ENCODE measurements around the gene ADAP1.

The ADAP1 gene

GRCh38 chr7:990352-990932, 36.0 kb upstream of the ADAP1 start:
- Histone ChIP-seq H3K27me3 (ENCODE audit: control insufficient read depth, insufficient read depth, low read length) (no peaks in the 10 kb centered on the region), H3K4me1 (peaks cover 2% of the 10 kb centered on the region), H3K4me2 (ENCODE audit: low read length) (no peak overlapping the region), H3K36me3 (ENCODE audit: control insufficient read depth, insufficient read depth, low read length) (no peaks in the 10 kb centered on the region), H2AFZ (no peak overlapping the region), H3K79me2 (no peaks in the 10 kb centered on the region), H3K9ac (no peak overlapping the region), H3K4me3 (ENCODE audit: low read depth, low read length) (no peak overlapping the region), H3K9me3 (ENCODE audit: control insufficient read depth, low read length) (no peaks in the 10 kb centered on the region), H3K27ac (no peak overlapping the region)
- TF ChIP-seq CTCF (IDR thresholded peaks at IDR 0.05): no peak

GRCh38 chr7:988963-989529, 34.6 kb upstream of the ADAP1 start:
- Histone ChIP-seq H3K4me3 (ENCODE audit: low read depth, low read length) (no peak overlapping the region), H3K27me3 (ENCODE audit: control insufficient read depth, insufficient read depth, low read length) (no peaks in the 10 kb centered on the region), H3K4me1 (peaks cover 2% of the 10 kb centered on the region), H3K36me3 (ENCODE audit: control insufficient read depth, insufficient read depth, low read length) (no peaks in the 10 kb centered on the region), H3K9me3 (ENCODE audit: control insufficient read depth, low read length) (no peaks in the 10 kb centered on the region), H2AFZ (no peak overlapping the region), H3K27ac (no peak overlapping the region), H3K9ac (no peak overlapping the region), H3K79me2 (no peaks in the 10 kb centered on the region), H3K4me2 (ENCODE audit: low read length) (no peak overlapping the region)
- no peak for TF ChIP-seq CTCF (IDR thresholded peaks at IDR 0.05)

- no peaks in the 10 kb centered on the region for H3K27me3 ChIP-seq (ENCODE audit: control insufficient read depth, insufficient read depth, low read length)
Measured at GRCh38 chr7:988426-988911, 34.0 kb upstream of the ADAP1 start.

GRCh38 chr7:987909-988308, 33.4 kb upstream of the ADAP1 start:
- Histone ChIP-seq H3K4me2 (ENCODE audit: low read length) (no peak overlapping the region), H3K4me1 (peaks cover 2% of the 10 kb centered on the region), H3K9me3 (ENCODE audit: control insufficient read depth, low read length) (no peaks in the 10 kb centered on the region), H3K9ac (no peak overlapping the region), H3K27me3 (ENCODE audit: control insufficient read depth, insufficient read depth, low read length) (no peaks in the 10 kb centered on the region), H3K79me2 (no peaks in the 10 kb centered on the region), H3K36me3 (ENCODE audit: control insufficient read depth, insufficient read depth, low read length) (no peaks in the 10 kb centered on the region), H3K27ac (no peak overlapping the region), H2AFZ (peak overlapping the region; percentile 73), H3K4me3 (ENCODE audit: low read depth, low read length) (no peak overlapping the region)
- no peak for TF ChIP-seq CTCF (IDR thresholded peaks at IDR 0.05)

More at GRCh38 chr7:988426-988911, 34.0 kb upstream of the ADAP1 start:
- H3K36me3 ChIP-seq (ENCODE audit: control insufficient read depth, insufficient read depth, low read length): no peaks in the 10 kb centered on the region
- no peak overlapping the region for H3K9ac ChIP-seq
- no peak overlapping the region for H3K4me2 ChIP-seq (ENCODE audit: low read length)
- no peaks in the 10 kb centered on the region for H3K79me2 ChIP-seq
- H3K27ac ChIP-seq: no peak overlapping the region
- H3K9me3 ChIP-seq (ENCODE audit: control insufficient read depth, low read length): no peaks in the 10 kb centered on the region
- peaks cover 2% of the 10 kb centered on the region for H3K4me1 ChIP-seq
- H2AFZ ChIP-seq: peak overlapping the region; percentile 73
- H3K4me3 ChIP-seq (ENCODE audit: low read depth, low read length): no peak overlapping the region
- no peak for TF ChIP-seq CTCF (IDR thresholded peaks at IDR 0.05)

Measured in parathyroid adenoma (tissue), 2 donors.